Astrocyte of the spinal cord (primary cell): ENCODE data around the gene BABAM1.
A peak's percentile ranks its signal among the peaks of the same experiment; 100 is the strongest.

Experiments used
- DNase-seq: peaks from one replicate; pipeline ENCODE4 v3.0.0; 2011; ENCODE audit warnings: low read depth, low spot score
- H3K4me3 ChIP-seq: 2 replicates; pipeline ENCODE4 v1.5.1; 2011; ENCODE audit warnings: low read depth, mild to moderate bottlenecking, low read length, moderate library complexity
- CTCF ChIP-seq: IDR thresholded peaks from 2 replicates; pipeline ENCODE4 v1.5.1; 2012; ENCODE audit warnings: low read depth, mild to moderate bottlenecking, low read length, inconsistent platforms
- in situ Hi-C: cut with HindIII; loops from 2 replicates; pipeline ENCODE4 v1.10.0; 2017; ENCODE audit warnings: low sequenced_read_pairs

Gene BABAM1

GRCh38 chr19:17303167-17303939, 36.1 kb downstream of the BABAM1 start, which contains the start of gene ABHD8:
ABHD8 (minus strand) TSS chr19:17303425; CDS start chr19:17301616, 1,809 bp downstream.
- peak; percentile 37 for TF ChIP-seq CTCF
- in situ Hi-C loops = no loop called here
- peak within 1 kb of the TSS; percentile 69 for H3K4me3 ChIP-seq
- DNase-seq = peak; percentile 95

- no peak for TF ChIP-seq CTCF
- no peak overlapping the region for H3K4me3 ChIP-seq
These were observed 36.7 kb downstream of the BABAM1 start for GRCh38 chr19:17303940-17304267.

GRCh38 chr19:17304386-17305215, 37.4 kb downstream of the BABAM1 start:
- in situ Hi-C loops = no loop called here
- no peak overlapping the region for H3K4me3 ChIP-seq
- no peak for DNase-seq
- TF ChIP-seq CTCF = no peak

More at GRCh38 chr19:17303940-17304267, 36.7 kb downstream of the BABAM1 start:
- no peak for DNase-seq
- in situ Hi-C loops = no loop called here

- DNase-seq = no peak
- in situ Hi-C loops = no loop called here
- TF ChIP-seq CTCF = no peak
- peak overlapping the region; percentile 63 for H3K4me3 ChIP-seq
These were observed 37.9 kb downstream of the BABAM1 start for GRCh38 chr19:17305216-17305516.

DNA sequence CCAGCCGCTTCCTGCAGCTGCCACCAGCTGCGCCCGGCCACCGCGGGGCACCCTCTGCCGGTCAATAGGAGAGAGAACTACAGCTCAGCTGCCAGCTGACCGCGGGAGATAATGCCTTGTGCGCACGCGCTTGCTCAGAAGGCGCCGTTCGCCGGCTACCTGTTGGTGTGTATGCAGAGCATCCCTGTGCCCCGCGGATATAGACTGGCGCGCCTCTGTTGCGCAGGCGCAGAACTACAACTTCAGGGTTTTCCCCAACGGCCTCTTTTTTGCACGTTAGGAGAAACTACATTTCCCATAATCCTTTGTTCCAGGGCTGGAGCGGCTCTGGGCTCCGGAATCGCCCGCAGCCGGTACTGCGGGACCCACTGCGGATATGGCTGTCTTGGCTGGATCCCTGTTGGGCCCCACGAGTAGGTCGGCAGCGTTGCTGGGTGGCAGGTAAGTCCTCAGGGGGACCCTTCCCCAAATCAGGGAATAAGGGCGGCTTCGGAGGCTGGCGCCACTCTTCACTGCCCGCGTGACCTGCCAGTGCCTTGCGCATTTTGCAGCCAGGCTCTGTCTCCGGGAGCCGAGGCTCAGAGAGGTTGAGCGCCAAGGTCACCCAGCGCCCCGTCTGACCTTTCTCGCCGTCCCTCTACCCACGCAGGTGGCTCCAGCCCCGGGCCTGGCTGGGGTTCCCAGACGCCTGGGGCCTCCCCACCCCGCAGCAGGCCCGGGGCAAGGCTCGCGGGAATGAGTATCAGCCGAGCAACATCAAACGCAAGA, 38.5 kb downstream of the BABAM1 start, which contains the start of gene MRPL34:
Gene MRPL34, plus strand, starts transcription at position 356 of the 768 bp plus-strand sequence. Its CDS starts 21 bp downstream, at position 377.
- in situ Hi-C loops = no loop called here
- DNase-seq = peak; percentile 99
- TF ChIP-seq CTCF = peak; percentile 78
- H3K4me3 ChIP-seq = peak within 1 kb of the TSS; percentile 63

DNA sequence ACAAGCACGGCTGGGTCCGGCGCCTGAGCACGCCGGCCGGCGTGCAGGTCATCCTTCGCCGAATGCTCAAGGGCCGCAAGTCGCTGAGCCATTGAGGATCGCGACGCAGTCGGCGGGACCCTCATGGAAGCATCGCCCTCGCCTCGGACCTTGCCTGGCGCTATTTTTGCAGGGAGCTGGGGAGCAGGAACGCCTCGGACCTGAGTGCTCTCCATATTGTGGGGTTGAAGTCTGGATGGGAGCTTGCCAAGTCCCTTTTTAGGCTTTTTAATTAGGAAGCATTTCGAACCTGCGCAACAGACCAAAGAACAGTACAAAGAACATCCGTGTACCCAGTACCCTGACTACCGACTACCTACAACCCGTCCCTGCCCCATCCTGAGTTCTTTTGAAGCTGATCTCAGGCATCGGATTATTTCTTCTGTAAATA, 39.1 kb downstream of the BABAM1 start:
- no peak for TF ChIP-seq CTCF
- in situ Hi-C loops = no loop called here
- no peak for DNase-seq
- peak overlapping the region; percentile 63 for H3K4me3 ChIP-seq
